Stimulated activated CD8-positive, alpha-beta memory T cell treated with anti-CD3 and anti-CD28 coated beads, Interleukin-7, amount 100 ng/mL, for 48 hours (primary cell): ENCODE results near the gene ZBTB43.
"Not testable (repeated sequence)": the region's sequence is repeated elsewhere in the genome, so short reads cannot be mapped to it uniquely, and the experiment has no call there.

Experiments used
- DNase-seq, 2 donors: peaks; one replicate each; pipeline ENCODE4 v3.0.0-alpha.2; 2020; ENCODE audit warnings: low read depth in 1 of 2; ENCODE audit errors: extremely low read depth in 1 of 2

The ZBTB43 gene

GRCh38 chr9:126788634-126789349, 16.0 kb upstream of the ZBTB43 start:
- no peak for DNase-seq

- DNase-seq, result no peak
Observed at GRCh38 chr9:126790561-126790960, 14.3 kb upstream of the ZBTB43 start.

GRCh38 chr9:126791406-126792230, 13.2 kb upstream of the ZBTB43 start:
- DNase-seq, result no peak

- no peak for DNase-seq
Observed at GRCh38 chr9:126793686-126794417, 11.0 kb upstream of the ZBTB43 start.

GRCh38 chr9:126794441-126794840, 10.4 kb upstream of the ZBTB43 start:
- no peak for DNase-seq

- DNase-seq, result no peak
Observed at GRCh38 chr9:126796758-126797157, 8.1 kb upstream of the ZBTB43 start.

GRCh38 chr9:126797903-126798302, 6.9 kb upstream of the ZBTB43 start:
- no peak for DNase-seq

GRCh38 chr9:126799034-126799433, 5.8 kb upstream of the ZBTB43 start:
- no peak for DNase-seq

GRCh38 chr9:126802318-126803059, 2.4 kb upstream of the ZBTB43 start:
- DNase-seq, result no peak

- no peak for DNase-seq
Observed at GRCh38 chr9:126804198-126804695, 593 bp upstream of the ZBTB43 start.

- peak; percentile 63 to 91 for DNase-seq
Observed at GRCh38 chr9:126805554-126806262, 868 bp downstream of the ZBTB43 start.

GRCh38 chr9:126806336-126806735, 1.5 kb downstream of the ZBTB43 start:
- no peak for DNase-seq

- no peak for DNase-seq
Observed at GRCh38 chr9:126809068-126809467, 4.2 kb downstream of the ZBTB43 start.

GRCh38 chr9:126810221-126810620, 5.4 kb downstream of the ZBTB43 start:
- DNase-seq, result not testable (repeated sequence)

GRCh38 chr9:126813072-126813471, 8.2 kb downstream of the ZBTB43 start:
- DNase-seq, result no peak

GRCh38 chr9:126814091-126814490, 9.3 kb downstream of the ZBTB43 start:
- DNase-seq, result no peak

- not testable (repeated sequence) for DNase-seq
Observed at GRCh38 chr9:126817615-126818014, 12.8 kb downstream of the ZBTB43 start.

GRCh38 chr9:126818482-126818881, 13.6 kb downstream of the ZBTB43 start:
- no peak for DNase-seq

- no peak for DNase-seq
Observed at GRCh38 chr9:126819482-126819881, 14.6 kb downstream of the ZBTB43 start.

- DNase-seq, result no peak
Observed at GRCh38 chr9:126822278-126822677, 17.4 kb downstream of the ZBTB43 start.
